HepG2 (cell line): ENCODE results near the gene TMEM87B.

Experiments used
- ESRRA ChIP-seq: sonication (generic); formaldehyde crosslinking; IDR thresholded peaks from 2 replicates; pipeline ENCODE4 v1.5.1; 2020; ENCODE audit warnings: mild to moderate bottlenecking, low read depth, missing genetic modification reagents
- KLF13 ChIP-seq: sonication (generic); formaldehyde crosslinking; IDR thresholded peaks from 2 replicates; pipeline ENCODE4 v1.4.0; 2020; ENCODE audit warnings: mild to moderate bottlenecking, missing genetic modification reagents
- NFRKB ChIP-seq: fragments of 450-650 bp; IDR thresholded peaks from 2 replicates; pipeline ENCODE4 v1.6.1; 2017
- SP4 ChIP-seq: sonication (generic); formaldehyde crosslinking; IDR thresholded peaks from 2 replicates; pipeline ENCODE4 v1.8.1; 2023; ENCODE audit warnings: mild to moderate bottlenecking, missing genetic modification reagents
- ZNF274 ChIP-seq: sonication (generic); formaldehyde crosslinking; IDR thresholded peaks from 2 replicates; pipeline ENCODE4 v1.5.1; 2020; ENCODE audit warnings: mild to moderate bottlenecking, missing genetic modification reagents
- ZNF329 ChIP-seq: sonication (generic); formaldehyde crosslinking; IDR thresholded peaks from 2 replicates; pipeline ENCODE4 v1.9.0; 2021; ENCODE audit warnings: low read depth, mild to moderate bottlenecking, missing genetic modification reagents
- TF ChIP-seq, protein P1 (sequence below): sonication (generic); formaldehyde crosslinking; IDR thresholded peaks from 2 replicates; pipeline ENCODE4 v1.5.0; 2020; ENCODE audit warnings: mild to moderate bottlenecking, missing genetic modification reagents, moderate library complexity
- TF ChIP-seq, protein P2 (sequence below): sonication (generic); formaldehyde crosslinking; IDR thresholded peaks from 2 replicates; pipeline ENCODE4 v1.4.0; 2020; ENCODE audit warnings: missing genetic modification reagents
- TF ChIP-seq, protein P3 (sequence below): IDR thresholded peaks from 2 replicates; pipeline ENCODE4 v1.6.1; 2016; ENCODE audit warnings: control low read depth

DNA sequence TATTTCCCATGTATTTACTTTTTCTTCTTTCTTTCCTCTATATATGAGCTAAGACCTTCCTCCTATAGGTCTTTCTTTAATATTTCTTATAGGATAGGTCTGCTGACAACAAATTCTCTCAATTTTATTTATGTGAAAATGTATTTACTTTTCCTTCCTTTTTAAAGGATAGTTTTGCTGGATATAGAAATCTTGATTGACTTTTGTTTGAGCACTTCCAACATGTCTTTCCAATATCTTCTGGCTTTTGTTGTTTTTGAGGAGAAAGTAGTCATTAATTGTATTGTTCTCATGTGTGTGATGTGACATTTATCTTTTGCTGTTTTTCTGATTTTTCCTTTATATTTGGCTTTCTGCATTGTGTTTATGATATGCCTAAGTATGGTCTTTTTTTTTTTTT is 54.2 kb downstream of the TMEM87B start:
- no peak for TF ChIP-seq SP4 (CRISPR knock-in tag)
- TF ChIP-seq KLF13 (CRISPR knock-in tag): no peak
- no peak for TF ChIP-seq ESRRA (CRISPR knock-in tag)
- no peak for TF ChIP-seq ZNF329
- no peak for TF ChIP-seq ZNF274 (CRISPR knock-in tag)
- TF ChIP-seq, protein P1, sequence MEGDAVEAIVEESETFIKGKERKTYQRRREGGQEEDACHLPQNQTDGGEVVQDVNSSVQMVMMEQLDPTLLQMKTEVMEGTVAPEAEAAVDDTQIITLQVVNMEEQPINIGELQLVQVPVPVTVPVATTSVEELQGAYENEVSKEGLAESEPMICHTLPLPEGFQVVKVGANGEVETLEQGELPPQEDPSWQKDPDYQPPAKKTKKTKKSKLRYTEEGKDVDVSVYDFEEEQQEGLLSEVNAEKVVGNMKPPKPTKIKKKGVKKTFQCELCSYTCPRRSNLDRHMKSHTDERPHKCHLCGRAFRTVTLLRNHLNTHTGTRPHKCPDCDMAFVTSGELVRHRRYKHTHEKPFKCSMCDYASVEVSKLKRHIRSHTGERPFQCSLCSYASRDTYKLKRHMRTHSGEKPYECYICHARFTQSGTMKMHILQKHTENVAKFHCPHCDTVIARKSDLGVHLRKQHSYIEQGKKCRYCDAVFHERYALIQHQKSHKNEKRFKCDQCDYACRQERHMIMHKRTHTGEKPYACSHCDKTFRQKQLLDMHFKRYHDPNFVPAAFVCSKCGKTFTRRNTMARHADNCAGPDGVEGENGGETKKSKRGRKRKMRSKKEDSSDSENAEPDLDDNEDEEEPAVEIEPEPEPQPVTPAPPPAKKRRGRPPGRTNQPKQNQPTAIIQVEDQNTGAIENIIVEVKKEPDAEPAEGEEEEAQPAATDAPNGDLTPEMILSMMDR (CRISPR knock-in tag): no peak
- TF ChIP-seq, protein P2, sequence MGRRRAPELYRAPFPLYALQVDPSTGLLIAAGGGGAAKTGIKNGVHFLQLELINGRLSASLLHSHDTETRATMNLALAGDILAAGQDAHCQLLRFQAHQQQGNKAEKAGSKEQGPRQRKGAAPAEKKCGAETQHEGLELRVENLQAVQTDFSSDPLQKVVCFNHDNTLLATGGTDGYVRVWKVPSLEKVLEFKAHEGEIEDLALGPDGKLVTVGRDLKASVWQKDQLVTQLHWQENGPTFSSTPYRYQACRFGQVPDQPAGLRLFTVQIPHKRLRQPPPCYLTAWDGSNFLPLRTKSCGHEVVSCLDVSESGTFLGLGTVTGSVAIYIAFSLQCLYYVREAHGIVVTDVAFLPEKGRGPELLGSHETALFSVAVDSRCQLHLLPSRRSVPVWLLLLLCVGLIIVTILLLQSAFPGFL (CRISPR knock-in tag): no peak
- TF ChIP-seq, protein P3, sequence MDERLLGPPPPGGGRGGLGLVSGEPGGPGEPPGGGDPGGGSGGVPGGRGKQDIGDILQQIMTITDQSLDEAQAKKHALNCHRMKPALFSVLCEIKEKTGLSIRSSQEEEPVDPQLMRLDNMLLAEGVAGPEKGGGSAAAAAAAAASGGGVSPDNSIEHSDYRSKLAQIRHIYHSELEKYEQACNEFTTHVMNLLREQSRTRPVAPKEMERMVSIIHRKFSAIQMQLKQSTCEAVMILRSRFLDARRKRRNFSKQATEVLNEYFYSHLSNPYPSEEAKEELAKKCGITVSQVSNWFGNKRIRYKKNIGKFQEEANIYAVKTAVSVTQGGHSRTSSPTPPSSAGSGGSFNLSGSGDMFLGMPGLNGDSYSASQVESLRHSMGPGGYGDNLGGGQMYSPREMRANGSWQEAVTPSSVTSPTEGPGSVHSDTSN (CRISPR knock-in tag): no peak
- no peak for TF ChIP-seq NFRKB
